CD4-positive, alpha-beta T cell treated with Interleukin-4 for 1 hour (primary cell): Measurements from ENCODE around the gene SND1.

Experiments
- DNase-seq, 2 donors: peaks; one replicate each; pipeline ENCODE4 v3.0.0-alpha.2; 2020 to 2022

Gene SND1

DNA sequence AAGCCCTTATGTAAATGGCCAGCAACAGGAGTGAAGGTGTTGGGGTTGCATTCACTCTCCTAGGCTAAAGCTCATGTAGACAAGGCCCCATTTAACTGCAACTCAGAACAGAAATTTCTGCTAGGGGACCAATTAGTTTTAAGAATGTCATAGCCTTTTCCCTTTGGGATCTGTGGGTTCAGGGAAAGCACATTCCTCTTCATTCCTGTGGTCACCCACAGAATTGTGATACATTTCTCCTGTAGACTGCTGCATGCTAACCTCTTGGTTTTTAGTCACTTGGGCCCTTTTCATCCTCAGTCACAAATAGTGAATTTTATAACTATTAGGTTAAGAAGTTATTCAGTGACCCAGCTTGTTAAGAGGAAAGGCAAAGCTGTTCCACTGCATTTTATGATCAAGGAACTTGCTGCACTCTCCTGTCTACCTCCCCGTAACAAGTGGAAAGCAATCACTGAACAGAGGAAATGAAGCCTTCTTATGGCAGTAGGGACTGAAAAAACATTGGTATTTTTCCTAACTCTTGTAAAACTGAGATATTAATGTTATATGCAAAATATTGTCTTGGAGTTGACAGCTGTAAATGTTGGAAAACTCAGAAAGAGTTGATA lies 124.9 kb downstream of the SND1 start:
- DNase-seq, result no peak

DNA sequence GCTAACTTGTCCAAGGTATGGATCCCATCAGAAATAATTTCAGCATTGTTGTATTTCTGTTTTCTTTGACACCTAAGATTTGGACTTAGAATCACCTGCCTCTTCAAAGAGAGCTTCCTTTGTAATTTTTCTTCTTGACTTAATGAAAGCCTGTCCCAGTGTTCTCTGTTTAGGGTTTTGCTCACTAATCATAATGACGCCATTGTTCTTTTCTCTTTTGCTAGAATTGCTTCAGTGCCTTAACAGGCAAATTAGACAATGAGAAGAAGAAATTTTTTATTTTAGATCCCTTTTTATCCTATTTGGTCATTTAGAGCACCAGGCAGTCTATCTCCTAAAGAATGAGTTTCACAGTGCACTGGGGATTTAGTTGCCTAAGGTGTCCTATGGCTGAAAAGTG lies 128.5 kb downstream of the SND1 start:
- DNase-seq, result no peak

- DNase-seq, result no peak
These were observed 129.1 kb downstream of the SND1 start for GRCh38 chr7:127781081-127781480.

GRCh38 chr7:127782075-127782474 lies 130.1 kb downstream of the SND1 start:
- no peak for DNase-seq

DNA sequence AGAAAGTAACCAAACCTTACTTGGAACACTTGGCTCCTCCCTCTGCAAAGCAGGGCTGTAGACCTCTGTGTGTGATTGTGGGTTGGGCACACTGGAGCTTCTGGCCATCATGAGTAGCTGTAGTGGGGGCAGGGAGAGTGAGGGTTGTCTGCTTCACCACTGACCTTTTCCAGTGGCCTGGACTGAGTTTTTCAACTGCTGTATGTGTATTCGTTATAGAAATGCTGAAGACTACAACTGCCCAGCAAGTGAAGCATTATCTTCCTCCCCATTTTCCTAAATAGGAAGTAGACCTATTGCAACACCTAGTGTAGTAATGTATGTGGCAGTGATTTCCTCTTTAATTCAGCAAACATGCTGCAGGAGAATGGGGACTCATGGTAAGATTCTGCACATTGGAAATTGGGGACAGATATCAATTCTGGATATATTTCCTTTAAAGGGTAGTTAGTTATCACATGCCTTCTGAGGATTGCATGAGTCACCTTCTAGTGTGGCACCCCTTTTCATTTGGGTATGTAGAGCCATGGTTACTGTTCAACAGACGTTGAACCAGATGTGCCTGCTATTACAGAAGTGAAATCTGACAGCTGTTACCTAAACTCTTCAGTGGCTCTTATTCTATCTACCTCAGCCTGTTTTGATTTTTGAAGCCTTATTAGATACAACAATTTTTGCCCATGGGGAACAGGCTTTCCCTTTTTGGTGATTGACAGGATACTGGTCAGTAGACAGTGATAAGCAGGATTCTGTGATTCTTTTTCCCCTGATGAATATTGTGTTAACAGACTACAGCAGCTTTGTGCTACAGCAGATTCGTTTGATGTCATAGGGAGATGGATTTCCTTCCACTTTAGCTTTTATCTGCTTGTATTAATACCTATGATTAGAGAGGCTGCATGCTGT lies 130.9 kb downstream of the SND1 start:
- DNase-seq, result no peak

DNA sequence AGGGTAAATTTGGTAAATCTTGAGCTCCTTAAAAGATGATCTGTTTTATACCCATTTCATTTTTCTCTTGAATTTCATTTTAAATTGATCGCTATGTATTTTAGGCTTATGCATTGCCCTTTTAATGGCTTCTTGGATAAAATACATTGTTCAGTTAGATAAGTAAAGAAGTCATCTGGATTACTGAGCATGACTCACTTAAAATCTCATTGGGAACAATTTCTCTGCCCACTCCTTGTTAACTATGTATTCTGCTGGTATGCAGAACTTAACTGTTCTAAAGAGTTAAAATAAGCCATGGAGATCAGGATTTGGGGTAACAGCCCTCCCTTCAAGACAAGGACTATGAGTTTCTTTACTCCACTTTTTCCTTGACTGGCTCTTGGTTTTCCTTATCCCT lies 134.2 kb downstream of the SND1 start:
- no peak for DNase-seq

GRCh38 chr7:127789031-127789430 lies 137.0 kb downstream of the SND1 start:
- DNase-seq, result no peak

DNA sequence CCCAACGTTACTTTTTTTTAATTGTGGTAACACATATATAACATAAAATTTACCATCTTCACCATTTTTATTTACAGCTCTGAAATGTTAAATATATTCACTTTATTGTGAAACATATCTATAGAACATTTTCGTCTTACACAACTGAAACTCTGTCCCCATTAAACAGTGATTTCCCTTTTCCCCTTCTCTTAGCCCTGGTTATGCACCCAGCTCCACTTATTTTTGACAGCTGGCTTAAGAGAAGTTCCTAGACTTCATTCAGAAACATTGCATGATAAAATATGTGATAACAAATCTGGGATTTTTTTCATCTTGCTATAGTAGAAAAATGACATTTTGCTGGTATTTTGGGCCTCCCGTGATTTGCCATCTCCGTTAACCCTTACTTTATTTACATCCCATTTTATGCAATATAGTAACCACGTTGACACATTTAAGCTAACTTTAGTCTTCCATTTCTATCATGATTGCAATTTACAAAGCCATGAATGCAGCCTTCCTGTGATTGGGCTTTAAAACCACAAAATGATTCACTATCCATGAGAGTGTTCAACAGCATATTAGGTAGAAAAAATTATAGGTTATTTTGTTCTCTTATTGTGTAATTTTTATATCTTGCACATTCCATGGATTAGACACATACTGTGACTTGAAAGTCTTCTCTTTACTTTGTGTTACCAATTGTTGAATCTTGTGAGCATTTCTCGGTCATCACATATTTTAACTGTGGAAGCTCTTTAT lies 139.6 kb downstream of the SND1 start:
- no peak for DNase-seq

DNA sequence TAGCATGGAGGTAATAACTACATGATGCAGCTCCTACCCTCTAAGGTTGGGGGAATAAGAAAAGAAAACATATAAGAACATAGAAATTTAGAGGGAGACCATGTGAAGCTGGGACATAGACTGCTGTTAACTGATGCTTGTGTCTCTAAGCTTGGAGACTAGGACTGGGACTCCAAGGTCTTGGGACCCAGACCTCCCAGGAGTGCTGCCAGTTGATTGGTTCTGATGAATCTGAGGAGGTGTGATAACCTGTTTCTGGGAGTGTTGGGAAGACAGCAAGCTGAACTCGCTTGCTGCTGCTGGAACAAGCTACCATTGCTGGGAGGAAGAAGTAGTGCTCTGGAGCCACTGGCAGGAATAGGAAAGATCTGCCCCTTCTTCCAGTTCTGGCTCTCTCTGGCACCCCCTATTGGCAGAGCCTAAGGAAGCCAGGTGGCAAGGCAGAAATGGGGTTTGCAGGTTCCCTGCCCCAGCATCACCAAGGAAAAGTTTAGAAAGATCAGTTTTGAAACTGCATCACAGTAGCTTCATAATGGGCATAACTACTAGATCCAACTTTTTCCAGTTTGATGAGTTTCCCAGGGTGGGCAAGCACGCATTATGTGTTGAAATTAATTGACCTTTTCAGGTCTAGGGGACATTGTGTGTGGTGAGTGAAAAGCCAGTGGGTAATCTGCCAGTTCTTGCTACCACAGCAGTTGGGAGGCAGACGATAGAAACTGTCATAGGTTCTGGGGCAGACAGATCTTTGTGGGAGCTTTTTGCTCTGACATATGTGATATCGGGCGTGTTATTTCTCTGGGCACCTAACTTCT lies 140.7 kb downstream of the SND1 start:
- peak; percentile 12 to 35 for DNase-seq

GRCh38 chr7:127793582-127793981 lies 141.6 kb downstream of the SND1 start:
- DNase-seq, result peak in 1 of 2 donors; percentile 22

DNA sequence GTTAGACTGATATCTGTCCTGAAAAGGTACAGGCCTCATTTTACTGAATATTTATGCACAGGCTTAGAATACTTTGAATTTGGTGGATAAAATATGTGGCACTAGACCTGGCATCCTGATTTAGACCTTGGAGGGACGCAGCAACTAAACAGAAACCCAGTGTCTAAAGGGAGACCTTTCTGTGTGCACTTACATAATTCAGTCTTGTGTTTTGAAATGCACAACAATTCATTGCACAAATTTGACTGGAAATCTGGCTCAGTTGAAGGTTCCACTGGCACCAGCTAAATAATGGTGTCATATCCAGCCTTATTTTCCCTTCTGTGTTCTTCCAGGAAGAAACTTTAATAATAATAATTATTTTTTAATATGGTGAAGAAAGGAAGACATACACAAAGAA lies 142.1 kb downstream of the SND1 start:
- no peak for DNase-seq

DNA sequence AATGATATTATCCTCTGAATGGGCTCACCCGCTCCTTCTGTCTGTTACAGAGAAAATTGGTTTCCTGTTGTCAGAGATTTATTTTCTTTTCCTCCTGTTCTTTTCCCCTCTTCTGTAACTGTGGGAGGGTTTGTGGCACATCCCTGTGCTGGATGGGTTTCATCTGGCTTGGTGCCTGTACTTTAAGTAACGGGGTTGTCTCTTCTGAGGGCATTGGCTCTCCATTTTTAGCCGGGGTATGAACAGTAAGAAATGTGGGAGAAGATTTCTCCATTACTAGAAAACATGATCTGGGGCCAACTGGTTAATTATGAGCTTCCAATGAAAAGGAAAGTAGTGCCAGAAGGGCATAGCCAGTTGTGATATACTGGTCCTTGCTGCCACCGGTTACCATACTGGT lies 142.6 kb downstream of the SND1 start:
- no peak for DNase-seq

DNA sequence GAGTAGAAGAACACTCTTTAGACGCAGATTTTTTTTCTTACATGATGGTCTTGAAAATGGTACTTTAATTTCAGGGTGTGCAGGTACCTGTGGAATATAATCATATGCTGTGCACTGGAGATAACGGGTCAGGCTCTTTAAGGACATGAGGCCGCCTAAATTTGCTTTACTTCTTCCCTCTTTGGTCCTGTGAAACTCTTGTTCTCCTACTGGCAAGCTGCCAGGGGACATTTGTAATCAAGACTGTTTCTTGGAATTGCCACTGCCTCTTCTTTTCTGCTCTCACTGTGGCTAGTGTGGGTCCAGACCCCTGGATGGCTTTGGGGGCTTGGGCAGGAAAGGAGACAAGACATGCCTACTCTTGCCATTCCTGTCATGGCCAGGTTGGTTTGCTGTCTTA lies 146.0 kb downstream of the SND1 start:
- DNase-seq, result no peak

- DNase-seq, result no peak
These were observed 146.9 kb downstream of the SND1 start for GRCh38 chr7:127798769-127799372.

DNA sequence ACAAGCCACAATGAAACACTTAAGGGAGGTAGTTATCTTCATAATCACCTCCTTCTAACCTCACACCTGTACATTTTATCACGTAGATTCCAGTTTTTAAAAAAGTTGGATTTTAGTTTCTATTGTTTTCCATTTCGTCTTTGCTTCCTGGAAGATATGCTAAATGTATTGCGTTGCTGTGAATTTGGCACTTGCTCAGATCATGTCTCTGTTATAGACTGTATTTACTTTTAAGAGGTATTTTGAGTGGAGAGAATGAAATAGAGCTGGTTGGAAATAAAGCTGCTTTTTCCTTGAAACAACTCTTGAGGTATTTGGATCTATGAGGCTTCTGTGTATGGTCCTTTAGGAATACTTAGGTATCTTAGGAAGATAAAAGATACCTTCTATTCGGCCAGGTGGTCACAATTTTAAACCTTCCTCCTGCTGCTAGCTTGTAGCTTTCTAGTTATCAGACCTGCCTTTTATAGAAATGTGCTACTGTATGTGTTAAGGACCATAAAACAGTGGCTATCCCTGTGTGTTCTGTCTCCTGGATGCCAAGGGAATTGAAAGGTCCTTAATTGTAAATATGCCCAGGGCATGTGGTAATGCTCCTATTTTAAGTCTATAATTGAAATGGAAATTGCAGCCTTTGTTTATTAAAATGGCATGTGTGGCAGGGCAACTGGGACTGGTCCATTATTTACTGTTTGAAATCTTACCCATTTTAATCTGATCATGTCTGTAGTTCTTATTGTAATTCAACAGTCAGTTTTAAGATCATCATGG lies 147.7 kb downstream of the SND1 start:
- DNase-seq, result no peak

DNA sequence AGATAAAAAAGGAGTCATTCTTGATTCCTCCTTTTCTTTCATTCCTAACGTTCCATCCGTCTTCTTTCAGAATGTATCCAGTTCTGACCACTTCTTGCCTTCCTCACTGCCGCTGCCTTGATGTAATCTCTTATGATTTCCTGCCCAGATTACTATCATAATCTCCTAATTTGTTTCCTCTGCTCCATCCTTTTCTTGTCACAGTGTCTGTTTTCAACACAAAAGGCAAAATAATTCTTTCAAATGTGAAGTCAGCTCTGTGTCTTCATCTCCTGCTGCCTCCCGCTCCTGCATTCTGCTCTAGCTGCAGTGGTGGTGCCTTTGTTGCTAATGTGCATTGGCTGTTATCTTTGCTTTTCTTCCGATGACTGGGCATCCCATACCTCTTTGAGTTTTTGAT lies 150.9 kb downstream of the SND1 start:
- no peak for DNase-seq

DNA sequence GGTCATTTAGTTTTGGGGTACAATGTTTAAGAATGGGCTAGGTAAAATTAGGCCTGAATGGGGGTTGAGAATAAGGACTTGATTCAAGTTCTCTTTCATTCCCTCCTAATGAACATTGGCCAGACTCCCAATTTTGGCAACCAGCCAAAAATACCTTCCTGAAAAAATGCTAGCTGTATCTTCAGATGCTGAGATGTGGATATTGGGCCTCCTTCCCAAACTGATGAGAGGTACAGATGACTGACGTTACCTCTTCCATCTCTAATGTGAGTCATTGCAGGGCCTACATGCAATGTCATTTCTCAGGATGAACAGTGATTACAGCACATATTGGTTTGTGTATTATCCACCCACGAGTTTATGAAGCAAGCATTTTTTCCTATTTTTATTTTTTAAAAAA lies 151.6 kb downstream of the SND1 start:
- no peak for DNase-seq

- DNase-seq, result no peak
These were observed 155.3 kb downstream of the SND1 start for GRCh38 chr7:127807340-127807739.

- DNase-seq, result no peak
These were observed 155.8 kb downstream of the SND1 start for GRCh38 chr7:127807829-127808228.

GRCh38 chr7:127809261-127809702 lies 157.3 kb downstream of the SND1 start:
- DNase-seq, result no peak

- no peak for DNase-seq
These were observed 158.1 kb downstream of the SND1 start for GRCh38 chr7:127810113-127810512.
